Fibroblast of mammary gland (primary cell): ENCODE measurements around the gene ASCC3.

Experiments used
- DNase-seq: peaks from one replicate; pipeline ENCODE4 v3.0.0-alpha.2; 2010; ENCODE audit warnings: low read depth
- H3K4me3 ChIP-seq: 2 replicates; pipeline ENCODE4 v1.5.1; 2011; ENCODE audit warnings: low read depth, mild to moderate bottlenecking, low read length, moderate library complexity; ENCODE audit not compliant: control insufficient read depth
- CTCF ChIP-seq: conservative IDR thresholded peaks from 2 replicates; pipeline ENCODE4 v1.5.1; 2011; ENCODE audit warnings: low read depth, low read length, inconsistent platforms; ENCODE audit not compliant: control insufficient read depth, insufficient read depth

Gene ASCC3

GRCh38 chr6:100796049-100796823 is 84.9 kb downstream of the ASCC3 start:
- no peak overlapping the region for H3K4me3 ChIP-seq
- no peak for DNase-seq
- no peak for TF ChIP-seq CTCF

- H3K4me3 ChIP-seq = no peak overlapping the region
- no peak for DNase-seq
- TF ChIP-seq CTCF = no peak
Observed at GRCh38 chr6:100790084-100790483, 91.0 kb downstream of the ASCC3 start.

GRCh38 chr6:100785982-100786381 is 95.1 kb downstream of the ASCC3 start:
- no peak for DNase-seq
- no peak for TF ChIP-seq CTCF

GRCh38 chr6:100780648-100781047 is 100.5 kb downstream of the ASCC3 start:
- TF ChIP-seq CTCF = no peak
- no peak for DNase-seq
- no peak overlapping the region for H3K4me3 ChIP-seq

More at GRCh38 chr6:100785982-100786381, 95.1 kb downstream of the ASCC3 start:
- no peak overlapping the region for H3K4me3 ChIP-seq

- no peak overlapping the region for H3K4me3 ChIP-seq
- no peak for DNase-seq
- peak; percentile 14 for TF ChIP-seq CTCF
Observed at GRCh38 chr6:100775667-100776066, 105.5 kb downstream of the ASCC3 start.

GRCh38 chr6:100774681-100775080 is 106.4 kb downstream of the ASCC3 start:
- TF ChIP-seq CTCF = no peak
- DNase-seq = no peak
- H3K4me3 ChIP-seq = no peak overlapping the region
